Fibroblast of peridontal ligament (primary cell): ENCODE data around the gene FZD8.

Experiments
- DNase-seq: peaks from one replicate; pipeline ENCODE4 v3.0.0-alpha.2; 2010; ENCODE audit errors: extremely low read depth

The FZD8 gene

GRCh38 chr10:35640951-35641675, 983 bp downstream of the FZD8 start:
- DNase-seq, result peak; percentile 78

- DNase-seq, result peak; percentile 62
Observed at GRCh38 chr10:35640474-35640873, 1.6 kb downstream of the FZD8 start.

- no peak for DNase-seq
Observed at GRCh38 chr10:35639728-35640401, 2.2 kb downstream of the FZD8 start.

GRCh38 chr10:35639021-35639727, 2.9 kb downstream of the FZD8 start:
- no peak for DNase-seq

GRCh38 chr10:35638101-35638500, 4.0 kb downstream of the FZD8 start:
- no peak for DNase-seq

GRCh38 chr10:35637462-35637861, 4.6 kb downstream of the FZD8 start:
- DNase-seq, result no peak

GRCh38 chr10:35636956-35637355, 5.1 kb downstream of the FZD8 start:
- DNase-seq, result no peak

GRCh38 chr10:35635576-35635975, 6.5 kb downstream of the FZD8 start:
- peak; percentile 82 for DNase-seq

GRCh38 chr10:35633006-35633980, 8.8 kb downstream of the FZD8 start:
- no peak for DNase-seq

GRCh38 chr10:35632027-35632426, 10.1 kb downstream of the FZD8 start:
- no peak for DNase-seq

GRCh38 chr10:35631404-35631803, 10.7 kb downstream of the FZD8 start:
- DNase-seq, result no peak

- DNase-seq, result peak; percentile 58
Observed at GRCh38 chr10:35626971-35627507, 15.1 kb downstream of the FZD8 start.

GRCh38 chr10:35614312-35614711, 27.8 kb downstream of the FZD8 start:
- DNase-seq, result no peak

GRCh38 chr10:35613597-35614226, 28.4 kb downstream of the FZD8 start:
- peak; percentile 44 for DNase-seq

- DNase-seq, result no peak
Observed at GRCh38 chr10:35613107-35613440, 29.0 kb downstream of the FZD8 start.

- DNase-seq, result no peak
Observed at GRCh38 chr10:35612385-35613106, 29.6 kb downstream of the FZD8 start.

GRCh38 chr10:35611750-35612149, 30.3 kb downstream of the FZD8 start:
- DNase-seq, result no peak

- DNase-seq, result no peak
Observed at GRCh38 chr10:35608328-35608672, 33.8 kb downstream of the FZD8 start.

GRCh38 chr10:35607475-35608327, 34.4 kb downstream of the FZD8 start:
- no peak for DNase-seq
